Measurements from ENCODE around the gene HCST.

HCST gene

GRCh38 chr19:35936738-35937268 is 34.5 kb downstream of the HCST start:
- TF ChIP-seq POLR2A (IDR thresholded peaks at IDR 0.05; ENCODE audit: extremely low read depth, insufficient read length): no peak
- TF ChIP-seq MYC (IDR thresholded peaks at IDR 0.05; ENCODE audit: low read depth, low read length): no peak
- no peak for TF ChIP-seq CTCF (IDR thresholded peaks at IDR 0.05; ENCODE audit: low read depth, low read length)
- no peak for TF ChIP-seq MAX (IDR thresholded peaks at IDR 0.05; ENCODE audit: low read depth, low read length)
- DNase-seq (ENCODE audit: low read depth): no peak
- H3K4me3 ChIP-seq (ENCODE audit: low read depth, low read length): no peak overlapping the region

- TF ChIP-seq CTCF (IDR thresholded peaks at IDR 0.05; ENCODE audit: low read depth, low read length) (no peak), POLR2A (IDR thresholded peaks at IDR 0.05; ENCODE audit: extremely low read depth, insufficient read length) (no peak), MYC (IDR thresholded peaks at IDR 0.05; ENCODE audit: low read depth, low read length) (no peak), MAX (IDR thresholded peaks at IDR 0.05; ENCODE audit: low read depth, low read length) (no peak)
- no peak overlapping the region for H3K4me3 ChIP-seq (ENCODE audit: low read depth, low read length)
- no peak for DNase-seq (ENCODE audit: low read depth)
Observed at GRCh38 chr19:35937345-35938281, 35.3 kb downstream of the HCST start.

- TF ChIP-seq MYC (IDR thresholded peaks at IDR 0.05; ENCODE audit: low read depth, low read length): no peak
- no peak for TF ChIP-seq POLR2A (IDR thresholded peaks at IDR 0.05; ENCODE audit: extremely low read depth, insufficient read length)
- no peak for TF ChIP-seq CTCF (IDR thresholded peaks at IDR 0.05; ENCODE audit: low read depth, low read length)
- no peak for TF ChIP-seq MAX (IDR thresholded peaks at IDR 0.05; ENCODE audit: low read depth, low read length)
- DNase-seq (ENCODE audit: low read depth): no peak
- H3K4me3 ChIP-seq (ENCODE audit: low read depth, low read length): no peak overlapping the region
Observed at GRCh38 chr19:35938282-35939224, 36.2 kb downstream of the HCST start.

GRCh38 chr19:35939307-35940077 is 37.2 kb downstream of the HCST start:
- TF ChIP-seq CTCF (IDR thresholded peaks at IDR 0.05; ENCODE audit: low read depth, low read length): no peak
- no peak for TF ChIP-seq MYC (IDR thresholded peaks at IDR 0.05; ENCODE audit: low read depth, low read length)
- no peak for TF ChIP-seq MAX (IDR thresholded peaks at IDR 0.05; ENCODE audit: low read depth, low read length)
- no peak for TF ChIP-seq POLR2A (IDR thresholded peaks at IDR 0.05; ENCODE audit: extremely low read depth, insufficient read length)
- no peak for DNase-seq (ENCODE audit: low read depth)
- H3K4me3 ChIP-seq (ENCODE audit: low read depth, low read length): no peak overlapping the region

All from NB4 (cell line).